GM21423 (cell line): ENCODE measurements around the gene KRTAP10-8.
"Not testable (repeated sequence)": the region's sequence is repeated elsewhere in the genome, so short reads cannot be mapped to it uniquely, and the experiment has no call there.

Experiments used
- ATAC-seq: cut with Tn5 transposase; IDR thresholded peaks from one replicate; pipeline ENCODE4 v1.9.1; 2021; ENCODE audit warnings: mild to moderate bottlenecking, moderate library complexity; ENCODE audit not compliant: unreplicated experiment

The KRTAP10-8 gene

GRCh38 chr21:44616591-44616926 is 4.7 kb downstream of the KRTAP10-8 start:
- no peak for ATAC-seq

GRCh38 chr21:44617071-44617501 is 5.2 kb downstream of the KRTAP10-8 start:
- ATAC-seq = no peak

- ATAC-seq = no peak
Observed at GRCh38 chr21:44618504-44618903, 6.6 kb downstream of the KRTAP10-8 start.

GRCh38 chr21:44618909-44619308 is 7.0 kb downstream of the KRTAP10-8 start:
- no peak for ATAC-seq

- no peak for ATAC-seq
Observed at GRCh38 chr21:44619886-44620285, 8.0 kb downstream of the KRTAP10-8 start.

GRCh38 chr21:44623575-44623974 is 11.7 kb downstream of the KRTAP10-8 start:
- no peak for ATAC-seq

GRCh38 chr21:44625756-44626155 is 13.9 kb downstream of the KRTAP10-8 start:
- ATAC-seq = no peak

- ATAC-seq = no peak
Observed at GRCh38 chr21:44626262-44626661, 14.4 kb downstream of the KRTAP10-8 start.

GRCh38 chr21:44626673-44627143 is 14.8 kb downstream of the KRTAP10-8 start, which contains the start of gene KRTAP10-9:
TSS of gene KRTAP10-9 (plus strand) at chr21:44627093. CDS start at chr21:44627172, 79 bp downstream.
- no peak for ATAC-seq

- ATAC-seq = not testable (repeated sequence)
Observed at GRCh38 chr21:44627181-44627822, 15.4 kb downstream of the KRTAP10-8 start.

- not testable (repeated sequence) for ATAC-seq
Observed at GRCh38 chr21:44627831-44628233, 16.0 kb downstream of the KRTAP10-8 start.

- no peak for ATAC-seq
Observed at GRCh38 chr21:44628707-44629391, 17.0 kb downstream of the KRTAP10-8 start.

GRCh38 chr21:44630440-44630839 is 18.6 kb downstream of the KRTAP10-8 start:
- no peak for ATAC-seq

GRCh38 chr21:44632067-44632466 is 20.2 kb downstream of the KRTAP10-8 start:
- ATAC-seq = no peak

- no peak for ATAC-seq
Observed at GRCh38 chr21:44636209-44637017, 24.5 kb downstream of the KRTAP10-8 start.

GRCh38 chr21:44637018-44637850 is 25.4 kb downstream of the KRTAP10-8 start, which contains the start of gene KRTAP10-10:
TSS of gene KRTAP10-10 (plus strand) at chr21:44637356. CDS start at chr21:44637418, 62 bp downstream.
- ATAC-seq = no peak

GRCh38 chr21:44637851-44638348 is 26.0 kb downstream of the KRTAP10-8 start:
- ATAC-seq = not testable (repeated sequence)

GRCh38 chr21:44638506-44639330 is 26.8 kb downstream of the KRTAP10-8 start:
- ATAC-seq = not testable (repeated sequence)

- ATAC-seq = no peak
Observed at GRCh38 chr21:44639331-44639655, 27.4 kb downstream of the KRTAP10-8 start.

GRCh38 chr21:44640761-44641160 is 28.9 kb downstream of the KRTAP10-8 start:
- no peak for ATAC-seq
